ENCODE measurements around the gene CAPN2.
"Not testable (repeated sequence)": the region's sequence is repeated elsewhere in the genome, so short reads cannot be mapped to it uniquely, and the experiment has no call there.

The CAPN2 gene

DNA sequence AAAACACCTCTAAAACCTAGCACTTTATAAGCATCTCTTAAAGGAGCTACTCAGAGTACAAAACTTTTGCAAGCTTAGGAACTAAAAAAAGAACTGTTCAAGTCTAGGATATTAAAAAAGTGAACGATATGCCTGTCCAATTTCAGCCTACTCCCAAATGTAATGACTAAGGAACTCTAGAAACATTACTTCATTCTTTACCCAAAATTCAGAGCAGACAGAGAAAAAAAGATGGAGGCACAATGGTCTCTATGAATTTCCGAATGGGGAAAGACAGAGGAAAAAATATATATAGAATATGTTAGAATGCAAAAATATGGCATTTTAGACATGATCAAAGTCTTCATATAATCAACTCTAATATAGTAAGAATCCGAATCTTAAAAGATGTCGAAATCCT, 72.2 kb downstream of the CAPN2 start:
- DNase-seq (ENCODE audit: low read depth in 4 of 4, low spot score in 1 of 4) = no peak

DNA sequence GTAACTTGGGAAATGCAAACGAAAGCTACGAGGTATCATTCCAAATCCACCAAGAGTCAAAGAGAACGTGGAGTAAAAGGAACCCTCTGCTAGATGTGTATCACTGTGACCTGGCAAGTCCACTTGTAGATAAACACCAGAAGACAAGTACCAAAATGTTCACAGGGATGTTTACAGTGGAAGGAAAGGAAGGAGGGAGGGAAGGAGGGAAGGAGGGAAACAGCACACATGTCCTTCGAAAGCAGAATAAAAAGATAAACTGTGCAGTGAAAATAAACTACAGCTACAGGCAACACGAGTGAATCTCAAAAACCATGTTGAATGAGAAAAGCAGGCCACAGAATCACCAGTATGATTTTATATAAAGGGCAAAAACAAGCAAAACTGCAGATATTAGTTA, 73.5 kb downstream of the CAPN2 start:
- no peak for DNase-seq (ENCODE audit: low read depth in 4 of 4, low spot score in 1 of 4)

DNA sequence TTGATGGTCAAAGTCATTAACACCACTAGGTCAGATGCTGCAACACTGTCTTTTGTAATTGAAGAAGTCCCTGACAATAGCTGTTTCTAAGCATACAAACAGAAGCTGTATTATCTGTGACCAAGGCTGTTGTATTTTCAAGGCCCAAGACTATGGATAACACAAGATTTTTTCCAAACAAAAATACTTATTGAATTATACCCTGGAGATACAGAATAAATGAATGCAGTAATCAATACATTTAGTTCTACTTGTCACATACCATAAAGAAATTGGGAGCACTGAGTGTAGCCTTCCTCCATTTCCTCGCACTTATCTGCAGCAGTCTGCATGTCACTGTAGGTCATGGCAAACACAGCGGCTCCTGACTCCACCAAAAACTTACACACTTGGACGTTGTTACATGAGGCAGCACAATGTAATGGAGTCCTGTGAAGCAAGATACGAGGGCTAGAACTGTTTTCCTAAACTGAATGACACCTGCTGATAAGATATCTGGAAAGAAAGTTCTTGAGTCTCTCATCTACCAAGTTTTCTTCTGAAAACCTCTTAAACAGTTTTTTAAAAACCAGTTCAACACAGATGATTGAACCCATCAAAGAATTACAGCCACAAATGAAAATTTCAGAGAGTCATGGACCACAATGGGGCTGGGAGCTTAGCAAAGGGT, 76.5 kb downstream of the CAPN2 start:
- DNase-seq (ENCODE audit: low read depth in 4 of 4, low spot score in 1 of 4) = no peak

DNA sequence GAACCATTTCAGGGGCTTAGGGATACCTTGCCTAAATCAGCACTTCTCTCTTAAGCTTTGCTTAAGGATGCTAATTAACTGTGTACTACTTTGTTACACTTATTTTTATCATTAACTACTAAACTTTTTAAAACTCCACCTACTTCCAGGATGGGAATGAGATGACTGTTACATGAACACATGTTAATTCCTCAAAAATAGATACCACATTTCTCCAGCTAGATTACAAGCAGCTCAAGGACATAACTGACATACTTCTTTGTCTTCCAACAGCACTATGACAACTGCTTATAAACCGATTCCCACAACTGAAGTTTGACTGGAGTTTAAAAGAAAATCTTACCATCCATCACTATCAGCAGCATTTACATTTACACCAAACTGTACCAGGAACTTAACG, 79.7 kb downstream of the CAPN2 start:
- DNase-seq (ENCODE audit: low read depth in 4 of 4, low spot score in 1 of 4) = no peak

DNA sequence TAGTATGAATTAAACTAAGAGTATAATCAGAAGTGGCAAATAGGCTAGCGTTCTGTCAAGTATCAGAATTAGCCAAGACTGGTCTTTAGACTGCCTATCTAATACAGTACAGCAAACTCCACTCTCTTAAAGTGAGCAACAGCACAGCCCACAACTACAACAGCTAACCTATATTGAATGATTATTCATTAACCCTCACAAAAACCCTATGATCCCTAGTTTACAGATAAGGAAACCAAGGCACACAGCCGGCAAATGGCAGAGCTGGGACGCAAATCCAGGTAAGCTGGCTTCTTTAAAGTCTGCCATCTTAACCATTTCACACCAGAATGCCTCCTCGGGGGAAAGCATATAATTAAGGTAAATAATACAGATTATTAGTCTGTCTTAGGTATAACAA, 81.4 kb downstream of the CAPN2 start:
- DNase-seq (ENCODE audit: low read depth in 4 of 4, low spot score in 1 of 4) = no peak

DNA sequence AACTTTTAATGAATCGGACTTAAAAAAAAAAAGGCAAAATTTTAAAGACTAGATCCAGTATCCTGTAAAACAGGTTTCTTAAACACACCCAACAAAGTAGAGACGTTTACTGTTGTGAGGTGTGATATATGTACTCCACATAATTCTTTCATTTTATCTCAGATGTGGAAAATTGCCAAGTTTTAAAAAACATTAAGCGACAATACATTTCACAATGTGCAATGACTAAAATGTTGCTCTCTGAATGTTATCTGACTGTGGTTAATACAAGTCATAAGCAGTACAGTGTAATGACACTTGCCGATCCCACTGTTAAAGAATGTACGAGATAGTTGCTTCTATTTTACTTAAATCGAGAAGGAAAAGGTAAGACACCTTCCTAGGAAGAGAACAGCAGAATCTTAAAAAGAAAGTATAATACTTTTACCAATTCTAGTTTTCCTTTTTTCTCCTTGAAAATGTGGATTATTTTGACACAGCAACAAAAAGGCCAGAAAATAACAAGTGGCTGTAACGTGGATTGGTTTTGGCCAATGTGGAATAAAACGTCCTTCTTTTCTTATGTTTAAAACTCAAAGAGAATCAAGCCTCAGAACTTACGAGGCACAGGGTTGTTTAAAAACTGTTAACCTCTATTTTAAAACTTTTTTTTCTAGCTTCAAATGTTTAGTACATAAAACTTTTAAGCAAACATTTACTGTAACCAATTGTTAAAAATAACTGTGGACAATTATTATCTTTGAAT, 82.0 kb downstream of the CAPN2 start:
- no peak for DNase-seq (ENCODE audit: low read depth in 4 of 4, low spot score in 1 of 4)

DNA sequence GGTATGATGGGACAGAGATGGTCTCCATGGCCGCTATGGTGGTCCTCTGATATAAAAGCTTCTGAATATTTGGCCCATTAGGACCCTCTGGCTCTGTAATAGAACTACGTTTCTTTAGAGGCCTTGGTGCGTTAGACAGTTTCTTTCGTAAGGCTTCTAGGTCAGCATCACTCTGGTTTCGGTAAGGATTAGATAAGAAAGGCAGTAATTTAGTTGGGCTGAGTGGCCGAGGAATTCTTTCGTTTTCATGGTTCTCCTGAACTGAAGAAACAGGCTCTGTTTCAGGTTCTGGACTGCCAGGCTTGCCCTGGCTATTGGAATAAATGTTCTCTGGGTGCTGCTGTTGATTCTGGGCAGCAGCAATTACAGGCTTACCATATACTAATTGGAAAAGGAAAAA, 83.9 kb downstream of the CAPN2 start:
- no peak for DNase-seq (ENCODE audit: low read depth in 4 of 4, low spot score in 1 of 4)

DNA sequence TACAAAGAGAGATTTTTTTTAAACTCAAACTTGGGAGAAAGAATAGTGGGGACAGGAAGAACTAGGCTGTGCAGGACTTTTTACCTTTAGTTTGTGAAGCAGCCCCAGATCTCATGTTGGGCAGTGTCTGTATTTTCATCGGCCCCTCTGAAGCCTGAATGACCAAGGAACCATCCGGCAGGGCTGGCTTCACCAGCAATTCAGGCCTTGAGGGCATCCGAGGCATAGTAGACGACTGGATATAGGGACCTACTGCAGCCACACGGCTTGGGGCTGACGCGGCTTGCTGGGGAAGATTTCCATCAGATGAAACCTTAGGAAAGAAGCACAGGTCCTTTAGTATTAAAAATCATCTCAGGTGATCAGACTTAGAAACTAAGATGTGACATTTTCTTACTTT, 89.7 kb downstream of the CAPN2 start:
- DNase-seq (ENCODE audit: low read depth in 4 of 4, low spot score in 1 of 4) = no peak

DNA sequence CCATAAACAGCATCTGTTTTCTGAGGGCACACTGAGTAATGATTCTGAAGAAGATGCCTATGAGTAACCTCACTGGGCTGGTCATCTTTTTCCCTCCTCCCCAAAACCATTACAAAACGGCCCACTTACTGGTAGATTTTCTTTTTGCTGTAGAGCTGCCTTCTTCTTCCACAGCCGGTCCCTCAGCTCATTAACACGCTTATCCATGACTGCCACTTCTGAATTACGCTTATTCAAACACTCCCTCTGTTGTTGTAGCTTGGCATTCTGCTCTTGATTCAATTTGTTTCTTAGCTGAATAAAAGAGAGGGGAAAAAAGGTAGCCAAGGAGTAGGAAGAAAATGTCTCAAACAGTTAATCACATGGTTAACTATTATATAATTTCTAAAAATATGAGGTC, 90.3 kb downstream of the CAPN2 start:
- no peak for DNase-seq (ENCODE audit: low read depth in 4 of 4, low spot score in 1 of 4)

DNA sequence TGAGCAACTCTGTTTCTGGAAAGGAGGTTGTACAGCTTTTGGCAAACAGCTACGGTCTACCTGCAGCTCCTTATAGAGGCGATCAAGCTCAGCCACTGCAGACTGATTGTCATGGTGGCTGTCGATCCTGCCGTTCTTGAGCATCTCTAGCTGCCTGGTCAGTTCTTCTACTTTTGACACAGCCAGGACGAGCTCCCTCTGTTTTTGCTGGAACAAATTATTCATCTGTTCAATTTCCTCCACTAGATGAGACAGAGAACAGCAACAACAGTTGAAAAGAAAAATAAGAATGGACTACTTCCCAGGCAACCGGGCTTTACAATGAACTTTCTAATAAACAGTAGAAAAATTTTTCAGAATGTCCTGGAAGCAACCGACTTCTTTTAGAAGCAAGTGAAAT, 90.9 kb downstream of the CAPN2 start:
- DNase-seq (ENCODE audit: low read depth in 4 of 4, low spot score in 1 of 4) = no peak

DNA sequence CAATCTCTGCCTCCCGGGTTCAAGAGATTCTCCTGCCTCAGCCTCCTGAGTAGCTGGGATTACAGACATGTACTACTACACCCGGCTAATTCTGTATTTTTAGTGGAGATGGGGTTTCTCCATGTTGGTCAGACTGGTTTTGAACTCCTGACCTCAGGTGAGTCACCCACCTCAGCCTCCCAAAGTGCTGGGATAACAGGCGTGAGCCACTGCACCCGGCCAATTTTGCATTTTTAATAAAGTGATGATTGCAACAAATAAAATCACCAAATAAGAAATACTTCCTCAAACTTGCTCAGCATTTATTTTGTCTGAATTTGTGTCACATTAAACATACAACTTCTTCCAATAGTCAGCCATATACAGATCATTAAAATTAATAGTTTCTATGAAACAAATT, 97.6 kb downstream of the CAPN2 start:
- not testable (repeated sequence) for DNase-seq (ENCODE audit: low read depth in 4 of 4, low spot score in 1 of 4)

DNA sequence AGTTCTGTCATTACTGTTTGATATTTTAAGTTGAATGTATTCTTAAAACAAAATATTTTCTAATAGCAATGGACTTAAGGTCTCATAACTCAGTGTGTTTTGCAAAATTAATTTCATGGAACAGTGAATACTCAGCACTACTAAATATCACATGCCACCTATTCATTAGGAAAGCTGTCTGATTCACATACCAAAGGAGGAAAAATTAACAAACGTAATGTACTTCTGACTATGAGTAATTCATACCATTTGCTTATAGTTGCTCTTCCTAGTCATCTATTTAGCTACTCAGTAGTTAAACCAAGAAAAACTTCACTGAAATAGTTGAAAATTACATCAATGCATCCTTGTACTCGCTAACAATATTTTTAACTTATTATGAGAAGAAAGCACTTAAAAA, 98.2 kb downstream of the CAPN2 start:
- DNase-seq (ENCODE audit: low read depth in 4 of 4, low spot score in 1 of 4) = no peak

DNA sequence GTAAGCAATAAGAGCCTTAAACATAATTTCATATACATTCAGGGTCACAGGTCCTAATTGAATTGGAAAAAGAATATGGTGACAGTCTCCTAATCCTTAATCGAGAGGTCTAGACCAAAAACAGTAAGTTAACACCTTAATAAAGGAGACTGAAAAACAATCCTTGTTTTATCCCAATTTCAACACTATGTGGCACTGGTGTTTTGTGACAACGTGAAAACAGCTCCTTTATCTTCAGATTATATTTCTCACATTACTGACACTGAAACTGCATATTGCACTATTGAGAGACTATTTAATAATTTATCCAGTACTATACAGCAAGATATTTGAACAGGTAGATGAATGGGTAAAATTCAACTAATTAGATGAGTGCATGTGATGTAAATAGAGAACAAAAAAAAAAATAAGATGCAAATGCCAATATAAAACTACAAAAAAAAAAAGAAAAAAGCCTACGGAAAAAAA, 99.3 kb downstream of the CAPN2 start:
- no peak for DNase-seq (ENCODE audit: low read depth in 4 of 4, low spot score in 1 of 4)

DNA sequence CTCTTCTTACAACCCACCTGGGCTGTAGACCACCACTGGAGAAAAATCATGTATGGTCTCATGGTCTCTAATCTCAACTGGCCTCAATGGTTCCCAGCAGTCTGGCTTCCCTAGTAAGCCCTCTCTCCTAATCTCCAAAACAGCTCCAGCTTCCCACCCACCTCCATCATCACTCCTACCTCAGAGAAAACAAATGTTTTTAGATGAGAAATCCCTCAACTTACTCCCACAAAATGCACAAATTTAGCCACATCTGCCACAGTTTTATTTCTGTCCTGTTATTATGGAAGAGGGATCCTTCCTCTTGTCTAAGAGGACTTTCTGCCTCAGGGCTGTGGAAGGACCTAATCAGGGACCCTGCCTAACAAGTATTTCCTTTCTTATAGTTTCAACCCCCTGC, 101.3 kb downstream of the CAPN2 start:
- no peak for DNase-seq (ENCODE audit: low read depth in 4 of 4, low spot score in 1 of 4)

DNA sequence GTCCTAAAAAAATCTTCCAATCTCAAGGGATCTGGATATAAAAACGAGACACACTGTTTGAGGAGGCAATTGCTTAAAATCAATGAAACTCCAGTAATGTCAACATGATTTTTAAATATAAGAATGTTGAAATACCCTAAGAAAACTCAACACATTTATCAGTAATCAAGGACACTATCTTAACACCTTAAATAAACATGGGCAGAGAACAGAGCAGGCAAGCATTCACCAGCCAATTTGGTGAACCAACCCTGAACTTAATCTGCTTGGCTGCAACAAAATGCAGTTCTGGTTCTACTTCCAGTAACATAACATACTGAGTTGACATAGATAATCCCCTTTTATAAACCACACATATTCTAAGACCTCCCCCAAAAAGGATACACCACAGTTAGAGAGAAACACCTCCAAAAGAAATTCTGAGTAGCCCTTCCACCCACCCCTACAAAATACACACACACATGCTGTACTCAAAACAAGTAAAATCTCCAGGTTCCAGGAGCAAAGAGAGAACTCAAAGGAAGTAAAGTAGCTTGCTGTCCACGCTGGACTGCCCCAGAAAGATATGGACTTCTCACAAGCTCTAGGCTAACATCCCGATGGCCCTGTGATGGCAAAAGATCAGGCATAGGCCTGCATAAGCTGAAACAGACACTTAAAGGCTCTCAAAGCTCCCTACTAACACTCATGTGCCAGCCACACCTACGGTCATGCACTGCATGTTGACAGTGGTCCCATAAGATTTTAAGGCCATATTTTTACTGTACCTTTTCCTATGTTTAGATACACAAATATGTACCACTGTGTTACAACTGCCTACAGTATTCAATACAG, 102.9 kb downstream of the CAPN2 start:
- no peak for DNase-seq (ENCODE audit: low read depth in 4 of 4, low spot score in 1 of 4)

DNA sequence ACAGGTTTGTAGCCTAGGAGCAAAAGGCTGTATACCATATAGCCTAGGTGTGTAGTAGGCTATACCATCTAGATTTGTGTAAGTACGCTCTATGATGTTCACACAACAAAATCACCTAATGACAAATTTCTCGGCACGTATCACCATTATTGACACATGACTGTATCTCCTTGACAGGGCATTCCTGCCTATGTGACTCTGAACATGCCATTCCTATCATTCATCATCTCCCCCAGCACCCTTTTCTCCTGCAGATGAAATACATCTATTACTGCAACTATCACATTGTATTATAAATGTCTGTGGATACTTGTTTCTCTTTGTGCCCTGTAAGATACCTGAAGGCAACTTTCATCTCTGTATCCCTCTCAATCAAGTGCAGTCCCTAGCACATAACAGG, 103.5 kb downstream of the CAPN2 start:
- DNase-seq (ENCODE audit: low read depth in 4 of 4, low spot score in 1 of 4) = no peak

DNA sequence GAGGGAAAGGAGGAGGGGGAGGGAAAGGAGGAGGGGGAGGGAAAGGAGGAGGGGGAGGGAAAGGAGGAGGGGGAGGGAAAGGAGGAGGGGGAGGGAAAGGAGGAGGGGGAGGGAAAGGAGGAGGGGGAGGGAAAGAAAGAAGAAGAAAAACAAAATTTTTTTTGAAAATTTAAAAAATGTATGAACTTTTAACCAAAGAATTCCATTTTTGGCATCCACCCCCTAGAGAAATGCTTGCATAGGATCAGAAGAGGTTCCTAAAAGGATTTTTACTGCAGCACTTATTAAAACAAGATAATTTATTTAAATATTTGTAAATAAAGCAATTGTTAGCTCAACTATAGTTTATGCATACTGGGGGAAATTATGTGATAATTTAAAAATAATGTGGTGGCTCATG, 104.9 kb downstream of the CAPN2 start:
- DNase-seq (ENCODE audit: low read depth in 4 of 4, low spot score in 1 of 4) = not testable (repeated sequence)

DNA sequence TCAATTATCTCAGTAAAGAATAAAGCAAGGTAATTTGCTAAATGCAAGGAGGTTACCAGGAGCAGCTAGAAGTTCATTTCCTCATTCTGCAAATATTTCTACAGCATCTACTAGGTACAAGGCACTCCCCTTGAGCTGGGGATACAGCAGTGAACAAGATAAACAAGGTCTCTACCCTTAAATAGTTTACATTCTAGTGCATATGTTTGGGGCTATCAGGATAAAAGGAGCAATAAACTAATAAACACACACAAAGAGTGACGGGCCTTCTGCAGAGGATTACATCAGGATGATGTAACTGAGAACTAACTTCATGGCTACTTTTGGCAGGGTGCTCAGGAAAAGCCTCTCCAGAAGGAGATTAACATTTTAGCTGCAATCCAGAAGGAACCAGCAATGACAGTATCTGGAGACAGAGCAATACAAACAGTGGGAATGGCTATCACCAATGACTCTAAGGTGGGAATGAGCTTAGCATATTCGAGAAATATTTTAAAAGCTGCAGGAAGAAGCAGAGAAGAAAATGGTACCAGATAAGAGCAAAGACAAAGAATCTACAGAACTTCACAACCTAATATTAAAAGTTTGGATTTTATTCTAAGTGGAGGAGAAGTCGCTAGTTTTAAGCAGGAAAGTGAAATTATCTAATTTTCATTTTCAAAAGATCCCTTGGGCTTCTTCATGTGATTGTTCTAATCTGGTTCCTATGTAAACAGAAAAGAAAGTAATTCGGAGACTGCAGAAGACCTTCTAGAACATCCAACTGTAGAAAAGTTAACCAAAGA, 107.6 kb downstream of the CAPN2 start:
- DNase-seq (ENCODE audit: low read depth in 4 of 4, low spot score in 1 of 4) = no peak

DNA sequence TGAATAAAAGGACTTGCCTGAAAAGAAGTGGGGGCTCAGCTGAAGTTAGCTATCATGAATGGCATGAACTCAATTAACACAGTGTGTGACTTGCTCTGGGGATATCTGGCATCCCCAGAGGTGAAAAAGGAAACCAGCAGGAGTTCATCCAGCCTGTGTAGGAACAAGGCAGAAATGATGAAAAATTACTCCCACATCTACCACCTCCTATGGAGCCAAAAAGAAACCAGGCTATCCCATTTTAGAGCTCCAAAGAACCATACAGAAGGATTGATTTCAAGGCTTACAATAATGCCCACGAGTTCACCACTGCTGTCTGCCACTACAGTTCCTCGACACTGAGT, 108.1 kb downstream of the CAPN2 start:
- DNase-seq (ENCODE audit: low read depth in 4 of 4, low spot score in 1 of 4) = no peak

DNA sequence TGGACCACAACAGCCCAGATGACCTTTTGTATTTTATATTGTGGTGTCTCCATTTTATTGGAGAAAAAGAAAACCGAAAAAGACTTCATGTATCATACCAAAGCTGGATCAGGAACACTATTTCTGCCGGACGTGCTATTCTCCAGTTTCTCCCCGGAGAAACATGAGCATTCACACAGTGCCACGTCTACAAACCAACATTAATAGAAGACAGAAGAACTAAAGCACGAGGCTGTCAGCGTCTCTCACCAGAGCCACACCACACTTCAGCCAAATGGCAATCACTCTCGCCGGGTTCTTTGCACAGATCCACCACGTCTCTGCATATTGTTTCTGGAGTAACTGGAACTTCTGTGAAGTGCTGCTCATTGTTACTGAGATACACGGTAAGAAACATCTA, 108.6 kb downstream of the CAPN2 start:
- no peak for DNase-seq (ENCODE audit: low read depth in 4 of 4, low spot score in 1 of 4)

DNA sequence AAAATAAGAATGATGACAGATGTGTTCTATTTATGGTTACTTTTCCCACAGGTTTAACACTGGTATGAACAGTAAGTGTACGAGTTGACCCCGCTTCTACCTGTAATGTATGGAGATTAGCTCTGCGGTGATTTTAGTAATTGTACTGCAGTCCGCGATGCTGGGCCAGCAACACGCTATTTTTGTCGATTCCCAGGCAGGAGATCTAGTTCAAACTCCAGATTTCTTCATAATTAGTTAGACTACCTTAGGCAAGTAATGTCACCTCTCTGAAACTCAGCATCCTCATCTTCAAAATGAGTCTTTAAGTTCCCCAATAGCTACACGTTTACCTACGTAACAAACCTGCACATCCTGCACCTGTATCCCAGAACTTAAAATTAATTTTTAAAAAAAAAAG, 111.9 kb downstream of the CAPN2 start:
- DNase-seq (ENCODE audit: low read depth in 4 of 4, low spot score in 1 of 4) = no peak

Data from stimulated activated CD4-positive, alpha-beta T cell treated with anti-CD3 and anti-CD28 coated beads, Interleukin-1b, Interleukin-23, amount 100 ng/mL, for 24 hours (primary cell).